IPS DF 4.7 (cell line): ENCODE measurements around the gene SLC11A2.
"Not testable (repeated sequence)": the region's sequence is repeated elsewhere in the genome, so short reads cannot be mapped to it uniquely, and the experiment has no call there.

Experiments
- DNase-seq: peaks from one replicate; pipeline ENCODE4 v3.0.0-alpha.2; 2013; ENCODE audit warnings: low spot score; ENCODE audit errors: extremely low read depth

The SLC11A2 gene

GRCh38 chr12:50948798-50949197, 77.4 kb downstream of the SLC11A2 start:
- no peak for DNase-seq

- no peak for DNase-seq
Observed at GRCh38 chr12:50947933-50948626, 78.1 kb downstream of the SLC11A2 start.

- no peak for DNase-seq
Observed at GRCh38 chr12:50937653-50938052, 88.5 kb downstream of the SLC11A2 start.

GRCh38 chr12:50936821-50937530, 89.2 kb downstream of the SLC11A2 start:
- no peak for DNase-seq

GRCh38 chr12:50934981-50935807, 91.0 kb downstream of the SLC11A2 start:
- no peak for DNase-seq

GRCh38 chr12:50934371-50934851, 91.8 kb downstream of the SLC11A2 start:
- no peak for DNase-seq

- DNase-seq = no peak
Observed at GRCh38 chr12:50933459-50934124, 92.6 kb downstream of the SLC11A2 start.

- no peak for DNase-seq
Observed at GRCh38 chr12:50932787-50933280, 93.3 kb downstream of the SLC11A2 start.

- not testable (repeated sequence) for DNase-seq
Observed at GRCh38 chr12:50930477-50930876, 95.7 kb downstream of the SLC11A2 start.

- no peak for DNase-seq
Observed at GRCh38 chr12:50929831-50930230, 96.4 kb downstream of the SLC11A2 start.
